GM18511 (cell line): Measurements from ENCODE around the gene C6orf15.

ENCODE experiments used
- ATAC-seq: cut with Tn5 transposase; IDR thresholded peaks from one replicate; pipeline ENCODE4 v1.9.1; 2021; ENCODE audit warnings: mild to moderate bottlenecking, moderate library complexity; ENCODE audit not compliant: unreplicated experiment

Gene C6orf15

GRCh38 chr6:31110825-31111582 lies 1.4 kb downstream of the C6orf15 start:
- no peak for ATAC-seq

GRCh38 chr6:31107052-31107451 lies 5.3 kb downstream of the C6orf15 start:
- ATAC-seq = no peak

- no peak for ATAC-seq
These were observed 9.2 kb downstream of the C6orf15 start for GRCh38 chr6:31103136-31103535.

- no peak for ATAC-seq
These were observed 13.9 kb downstream of the C6orf15 start for GRCh38 chr6:31098449-31098938.

GRCh38 chr6:31096656-31097055 lies 15.7 kb downstream of the C6orf15 start:
- ATAC-seq = no peak

GRCh38 chr6:31096215-31096614 lies 16.2 kb downstream of the C6orf15 start:
- no peak for ATAC-seq

- ATAC-seq = no peak
These were observed 17.9 kb downstream of the C6orf15 start for GRCh38 chr6:31094389-31094881.

- ATAC-seq = no peak
These were observed 19.4 kb downstream of the C6orf15 start for GRCh38 chr6:31092769-31093505.

- ATAC-seq = no peak
These were observed 20.1 kb downstream of the C6orf15 start for GRCh38 chr6:31092238-31092637.

GRCh38 chr6:31091680-31092079 lies 20.7 kb downstream of the C6orf15 start:
- no peak for ATAC-seq

- ATAC-seq = no peak
These were observed 21.4 kb downstream of the C6orf15 start for GRCh38 chr6:31090973-31091364.

- ATAC-seq = no peak
These were observed 22.0 kb downstream of the C6orf15 start for GRCh38 chr6:31090275-31090972.

GRCh38 chr6:31087494-31088089 lies 24.8 kb downstream of the C6orf15 start:
- no peak for ATAC-seq

GRCh38 chr6:31086788-31087440 lies 25.5 kb downstream of the C6orf15 start:
- ATAC-seq = no peak

- ATAC-seq = no peak
These were observed 28.5 kb downstream of the C6orf15 start for GRCh38 chr6:31083742-31084354.

GRCh38 chr6:31081872-31082271 lies 30.5 kb downstream of the C6orf15 start:
- no peak for ATAC-seq

- no peak for ATAC-seq
These were observed 32.6 kb downstream of the C6orf15 start for GRCh38 chr6:31079656-31080261.

- ATAC-seq = no peak
These were observed 35.8 kb downstream of the C6orf15 start for GRCh38 chr6:31076611-31077010.

GRCh38 chr6:31075528-31075927 lies 36.8 kb downstream of the C6orf15 start:
- no peak for ATAC-seq

GRCh38 chr6:31074401-31074800 lies 38.0 kb downstream of the C6orf15 start:
- ATAC-seq = no peak
